Measurements from ENCODE around the gene GRK1. TPM values are rescaled to one million over a fixed set of nuclear protein-coding genes. Genes with fewer than 3 reads are reported as not detected.
"Not testable (repeated sequence)": the region's sequence is repeated elsewhere in the genome, so short reads cannot be mapped to it uniquely, and the experiment has no call there.

GRK1 gene
- polyA plus RNA-seq = 0.16 TPM
- long read RNA-seq, donor 1 = 0 reads
- long read RNA-seq, donor 2 = 0 reads
- long read RNA-seq, donor 3 = 0 reads
- long read RNA-seq, donor 4 = 0 reads
- long read RNA-seq, donor 5 = 0 reads
- long read RNA-seq, donor 6 = 0 reads
- long read RNA-seq, donor 7 = 0 reads
- long read RNA-seq, donor 8 = 0 reads
- long read RNA-seq, donor 9 = 0 reads
- long read RNA-seq, donor 10 = 0 reads
- long read RNA-seq, donor 11 = 0 reads

GRCh38 chr13:113666951-113667701 is at the start of gene GRK1:
Gene GRK1 (plus strand): TSS chr13:113667219. CDS start chr13:113667387, 168 bp downstream.
- WGBS (ENCODE audit: insufficient coverage, low lambda C conversion rate) = no CpG with 5 or more reads among the region's 32 CpGs
- no peak within 1 kb of the TSS for H3K27ac ChIP-seq (ENCODE audit: low read length)
- no peaks in the 10 kb centered on the region for H3K27me3 ChIP-seq (ENCODE audit: control insufficient read depth, insufficient read depth, low read length)
- no peaks in the 10 kb centered on the region for H3K4me1 ChIP-seq (ENCODE audit: control insufficient read depth, insufficient read depth, low read length)
- H3K36me3 ChIP-seq (ENCODE audit: control insufficient read depth, insufficient read depth, low read length) = no peaks in the 10 kb centered on the region
- DNase-seq = no peak
- H3K9me3 ChIP-seq (ENCODE audit: control insufficient read depth, low read depth, low read length) = peaks cover 5% of the 10 kb centered on the region
- H3K4me3 ChIP-seq (ENCODE audit: low read length) = no peak within 1 kb of the TSS

DNA sequence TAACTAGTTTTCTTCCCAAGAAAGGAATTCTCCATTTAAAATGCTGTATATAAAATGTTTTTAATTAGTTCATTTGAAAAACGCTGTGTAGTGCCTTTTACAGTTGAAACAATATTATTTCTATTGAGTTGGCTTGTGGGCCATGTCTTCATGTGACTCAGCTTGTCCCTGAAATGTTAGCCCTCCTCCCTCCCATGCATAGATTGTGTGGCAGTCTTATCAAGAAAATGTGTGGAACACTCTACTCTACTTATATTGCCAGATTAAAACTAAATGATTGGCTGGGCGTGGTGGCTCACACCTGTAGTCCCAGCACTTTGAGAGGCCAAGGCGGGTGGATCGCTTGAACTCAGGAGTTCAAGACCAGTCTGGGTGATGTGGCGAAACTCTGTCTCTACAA is 49.1 kb upstream of the GRK1 start:
- no peak overlapping the region for H3K27ac ChIP-seq (ENCODE audit: low read length)
- H3K36me3 ChIP-seq (ENCODE audit: control insufficient read depth, insufficient read depth, low read length) = peaks cover 28% of the 10 kb centered on the region
- H3K4me1 ChIP-seq (ENCODE audit: control insufficient read depth, insufficient read depth, low read length) = peaks cover 6% of the 10 kb centered on the region
- H3K27me3 ChIP-seq (ENCODE audit: control insufficient read depth, insufficient read depth, low read length) = no peaks in the 10 kb centered on the region
- H3K9me3 ChIP-seq (ENCODE audit: control insufficient read depth, low read depth, low read length) = peaks cover under 1% of the 10 kb centered on the region
- no peak overlapping the region for H3K4me3 ChIP-seq (ENCODE audit: low read length)
- WGBS (ENCODE audit: insufficient coverage, low lambda C conversion rate) = 100% methylated on average over 1 of the region's 5 CpGs
- DNase-seq = no peak

- Histone ChIP-seq H3K27me3 (ENCODE audit: control insufficient read depth, insufficient read depth, low read length) (no peaks in the 10 kb centered on the region), H3K9me3 (ENCODE audit: control insufficient read depth, low read depth, low read length) (peaks cover 4% of the 10 kb centered on the region), H3K36me3 (ENCODE audit: control insufficient read depth, insufficient read depth, low read length) (peaks cover 33% of the 10 kb centered on the region), H3K4me3 (ENCODE audit: low read length) (no peak overlapping the region), H3K4me1 (ENCODE audit: control insufficient read depth, insufficient read depth, low read length) (peaks cover 6% of the 10 kb centered on the region), H3K27ac (ENCODE audit: low read length) (no peak overlapping the region)
- DNase-seq = no peak
- WGBS (ENCODE audit: insufficient coverage, low lambda C conversion rate) = no CpG with 5 or more reads among the region's 7 CpGs
These were observed 48.6 kb upstream of the GRK1 start for GRCh38 chr13:113618455-113618854.

GRCh38 chr13:113620036-113620796 is 46.8 kb upstream of the GRK1 start:
- Histone ChIP-seq H3K4me3 (ENCODE audit: low read length) (no peak overlapping the region), H3K27me3 (ENCODE audit: control insufficient read depth, insufficient read depth, low read length) (no peaks in the 10 kb centered on the region), H3K9me3 (ENCODE audit: control insufficient read depth, low read depth, low read length) (peaks cover 4% of the 10 kb centered on the region), H3K36me3 (ENCODE audit: control insufficient read depth, insufficient read depth, low read length) (peaks cover 28% of the 10 kb centered on the region), H3K4me1 (ENCODE audit: control insufficient read depth, insufficient read depth, low read length) (peaks cover 6% of the 10 kb centered on the region), H3K27ac (ENCODE audit: low read length) (no peak overlapping the region)
- DNase-seq = no peak
- WGBS (ENCODE audit: insufficient coverage, low lambda C conversion rate) = 96% methylated on average over 3 of the region's 15 CpGs

DNA sequence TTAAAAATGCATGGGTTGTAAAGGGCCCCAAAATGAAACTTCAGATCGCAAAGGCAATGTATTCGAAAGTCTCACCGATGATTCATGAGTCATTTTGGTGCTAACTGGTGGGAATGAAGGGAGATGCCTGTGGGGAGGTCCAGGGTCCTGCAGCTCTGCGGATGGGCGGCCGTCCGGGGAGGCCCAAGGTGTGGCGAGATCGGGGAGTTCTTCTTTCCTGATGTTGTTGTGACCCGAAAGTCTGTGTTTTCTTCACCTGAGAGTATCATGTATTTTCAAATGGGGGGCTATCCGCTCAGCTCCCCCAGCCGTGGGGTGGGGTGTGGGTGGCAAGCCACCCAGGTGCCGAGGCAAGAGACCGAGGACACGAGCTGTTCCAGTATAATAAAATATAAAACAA is 46.0 kb upstream of the GRK1 start:
- no peak overlapping the region for H3K27ac ChIP-seq (ENCODE audit: low read length)
- DNase-seq = no peak
- peaks cover 4% of the 10 kb centered on the region for H3K9me3 ChIP-seq (ENCODE audit: control insufficient read depth, low read depth, low read length)
- H3K36me3 ChIP-seq (ENCODE audit: control insufficient read depth, insufficient read depth, low read length) = peaks cover 25% of the 10 kb centered on the region
- H3K27me3 ChIP-seq (ENCODE audit: control insufficient read depth, insufficient read depth, low read length) = no peaks in the 10 kb centered on the region
- H3K4me3 ChIP-seq (ENCODE audit: low read length) = no peak overlapping the region
- WGBS (ENCODE audit: insufficient coverage, low lambda C conversion rate) = 94% methylated on average over 7 of the region's 15 CpGs
- H3K4me1 ChIP-seq (ENCODE audit: control insufficient read depth, insufficient read depth, low read length) = peaks cover 6% of the 10 kb centered on the region

DNA sequence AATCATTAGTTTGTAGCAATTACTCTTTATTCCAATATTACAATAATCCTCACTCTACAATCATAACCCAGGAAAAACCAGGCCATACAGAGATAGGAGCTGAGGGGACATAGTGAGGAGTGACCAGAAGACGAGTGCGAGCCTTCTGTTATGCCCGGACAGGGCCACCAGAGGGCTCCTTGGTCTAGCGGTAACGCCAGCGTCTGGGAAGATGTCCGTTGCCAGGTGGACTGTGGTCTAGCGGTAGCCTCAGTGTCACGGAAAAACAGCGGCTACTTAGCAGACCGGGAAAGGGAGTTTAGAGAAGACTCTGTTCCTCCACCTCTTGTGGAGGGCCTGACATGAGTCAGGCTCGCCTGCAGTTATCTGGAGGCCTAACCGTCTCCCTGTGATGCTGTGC is 45.5 kb upstream of the GRK1 start:
- not testable (repeated sequence) for H3K27ac ChIP-seq (ENCODE audit: low read length); H3K27me3 ChIP-seq (ENCODE audit: control insufficient read depth, insufficient read depth, low read length); H3K4me1 ChIP-seq (ENCODE audit: control insufficient read depth, insufficient read depth, low read length); H3K9me3 ChIP-seq (ENCODE audit: control insufficient read depth, low read depth, low read length); H3K4me3 ChIP-seq (ENCODE audit: low read length); DNase-seq
- peaks cover 28% of the 10 kb centered on the region for H3K36me3 ChIP-seq (ENCODE audit: control insufficient read depth, insufficient read depth, low read length)
- no CpG with 5 or more reads among the region's 13 CpGs for WGBS (ENCODE audit: insufficient coverage, low lambda C conversion rate)

- WGBS (ENCODE audit: insufficient coverage, low lambda C conversion rate) = 100% methylated on average over 2 of the region's 20 CpGs
- not testable (repeated sequence) for DNase-seq; H3K4me1 ChIP-seq (ENCODE audit: control insufficient read depth, insufficient read depth, low read length); H3K4me3 ChIP-seq (ENCODE audit: low read length); H3K9me3 ChIP-seq (ENCODE audit: control insufficient read depth, low read depth, low read length); H3K27ac ChIP-seq (ENCODE audit: low read length); H3K27me3 ChIP-seq (ENCODE audit: control insufficient read depth, insufficient read depth, low read length)
- peaks cover 32% of the 10 kb centered on the region for H3K36me3 ChIP-seq (ENCODE audit: control insufficient read depth, insufficient read depth, low read length)
These were observed 45.0 kb upstream of the GRK1 start for GRCh38 chr13:113621986-113622550.

- H3K36me3 ChIP-seq (ENCODE audit: control insufficient read depth, insufficient read depth, low read length) = peaks cover 36% of the 10 kb centered on the region
- no peak overlapping the region for H3K4me3 ChIP-seq (ENCODE audit: low read length)
- no peak for DNase-seq
- H3K4me1 ChIP-seq (ENCODE audit: control insufficient read depth, insufficient read depth, low read length) = no peaks in the 10 kb centered on the region
- WGBS (ENCODE audit: insufficient coverage, low lambda C conversion rate) = no CpG with 5 or more reads among the region's 29 CpGs
- H3K9me3 ChIP-seq (ENCODE audit: control insufficient read depth, low read depth, low read length) = peaks cover 4% of the 10 kb centered on the region
- no peaks in the 10 kb centered on the region for H3K27me3 ChIP-seq (ENCODE audit: control insufficient read depth, insufficient read depth, low read length)
- H3K27ac ChIP-seq (ENCODE audit: low read length) = no peak overlapping the region
These were observed 44.1 kb upstream of the GRK1 start for GRCh38 chr13:113622791-113623490.

- no CpG with 5 or more reads among the region's 20 CpGs for WGBS (ENCODE audit: insufficient coverage, low lambda C conversion rate)
- H3K36me3 ChIP-seq (ENCODE audit: control insufficient read depth, insufficient read depth, low read length) = peaks cover 42% of the 10 kb centered on the region
- no peaks in the 10 kb centered on the region for H3K4me1 ChIP-seq (ENCODE audit: control insufficient read depth, insufficient read depth, low read length)
- H3K27me3 ChIP-seq (ENCODE audit: control insufficient read depth, insufficient read depth, low read length) = no peaks in the 10 kb centered on the region
- no peak for DNase-seq
- H3K27ac ChIP-seq (ENCODE audit: low read length) = no peak overlapping the region
- H3K4me3 ChIP-seq (ENCODE audit: low read length) = no peak overlapping the region
- H3K9me3 ChIP-seq (ENCODE audit: control insufficient read depth, low read depth, low read length) = peaks cover 4% of the 10 kb centered on the region
These were observed 43.4 kb upstream of the GRK1 start for GRCh38 chr13:113623491-113624234.
